ENCODE data around the gene TXNDC5.

- TF ChIP-seq, protein P1, sequence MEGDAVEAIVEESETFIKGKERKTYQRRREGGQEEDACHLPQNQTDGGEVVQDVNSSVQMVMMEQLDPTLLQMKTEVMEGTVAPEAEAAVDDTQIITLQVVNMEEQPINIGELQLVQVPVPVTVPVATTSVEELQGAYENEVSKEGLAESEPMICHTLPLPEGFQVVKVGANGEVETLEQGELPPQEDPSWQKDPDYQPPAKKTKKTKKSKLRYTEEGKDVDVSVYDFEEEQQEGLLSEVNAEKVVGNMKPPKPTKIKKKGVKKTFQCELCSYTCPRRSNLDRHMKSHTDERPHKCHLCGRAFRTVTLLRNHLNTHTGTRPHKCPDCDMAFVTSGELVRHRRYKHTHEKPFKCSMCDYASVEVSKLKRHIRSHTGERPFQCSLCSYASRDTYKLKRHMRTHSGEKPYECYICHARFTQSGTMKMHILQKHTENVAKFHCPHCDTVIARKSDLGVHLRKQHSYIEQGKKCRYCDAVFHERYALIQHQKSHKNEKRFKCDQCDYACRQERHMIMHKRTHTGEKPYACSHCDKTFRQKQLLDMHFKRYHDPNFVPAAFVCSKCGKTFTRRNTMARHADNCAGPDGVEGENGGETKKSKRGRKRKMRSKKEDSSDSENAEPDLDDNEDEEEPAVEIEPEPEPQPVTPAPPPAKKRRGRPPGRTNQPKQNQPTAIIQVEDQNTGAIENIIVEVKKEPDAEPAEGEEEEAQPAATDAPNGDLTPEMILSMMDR (IDR thresholded peaks at IDR 0.05 in 8 of 11, conservative IDR thresholded peaks at IDR 0.05 in 3 of 11): no peak
- no peak for TF ChIP-seq POLR2A (IDR thresholded peaks at IDR 0.05)
These were observed 74.1 kb downstream of the TXNDC5 start for GRCh38 chr6:7836371-7837026.

All from spleen (tissue), 7 donors.